Limb (tissue), 2 donors: ENCODE measurements around the gene SPI1.
"Not testable (repeated sequence)": the region's sequence is repeated elsewhere in the genome, so short reads cannot be mapped to it uniquely, and the experiment has no call there.

Experiments used
- DNase-seq, 2 donors: peaks; one replicate each; pipeline ENCODE4 v3.0.0-alpha.2; 2016; ENCODE audit errors: extremely low spot score in 2 of 2

SPI1 gene

GRCh38 chr11:47326198-47326597, 52.1 kb downstream of the SPI1 start:
- no peak for DNase-seq

GRCh38 chr11:47325271-47326041, 52.9 kb downstream of the SPI1 start:
- no peak for DNase-seq

- no peak for DNase-seq
Measured at GRCh38 chr11:47324520-47324919, 53.8 kb downstream of the SPI1 start.

GRCh38 chr11:47318166-47318565, 60.2 kb downstream of the SPI1 start:
- DNase-seq: no peak

- no peak for DNase-seq
Measured at GRCh38 chr11:47317064-47317828, 61.1 kb downstream of the SPI1 start.

- not testable (repeated sequence) for DNase-seq
Measured at GRCh38 chr11:47316501-47316900, 61.8 kb downstream of the SPI1 start.

GRCh38 chr11:47314992-47315391, 63.4 kb downstream of the SPI1 start:
- no peak for DNase-seq

GRCh38 chr11:47308050-47308823, 70.1 kb downstream of the SPI1 start:
- no peak for DNase-seq

GRCh38 chr11:47306484-47306844, 71.9 kb downstream of the SPI1 start:
- no peak for DNase-seq

GRCh38 chr11:47305734-47306483, 72.4 kb downstream of the SPI1 start:
- DNase-seq: no peak
